ENCODE measurements around the gene DENND1B. TPM values are rescaled to one million over a fixed set of nuclear protein-coding genes. Genes with fewer than 3 reads are reported as not detected.

The DENND1B gene
- total RNA-seq, 2 experiments from 2014 or later, result 22.5 to 27.9 TPM

- POLR2A ChIA-PET, result no interaction called here
- peaks cover 4% of the 10 kb centered on the region for H3K9me3 Mint-ChIP-seq (ENCODE audit: insufficient read depth)
- DNase-seq (no peak), ATAC-seq (no peak)
- H3K4me3 Mint-ChIP-seq, result no peak overlapping the region
- peaks cover 9% of the 10 kb centered on the region for H3K36me3 Mint-ChIP-seq (ENCODE audit: low read depth)
- H3K27ac Mint-ChIP-seq, result no peak overlapping the region
- CTCF ChIA-PET, result no interaction called here
- peaks cover 22% of the 10 kb centered on the region for H3K4me1 Mint-ChIP-seq (ENCODE audit: low read depth)
- H3K27me3 Mint-ChIP-seq (ENCODE audit: low read depth), result no peaks in the 10 kb centered on the region
Measured at GRCh38 chr1:197781968-197782721, 6.9 kb upstream of the DENND1B start.

- Mint-ChIP-seq H3K27me3 (ENCODE audit: low read depth) (no peaks in the 10 kb centered on the region), H3K4me3 (no peak overlapping the region), H3K27ac (no peak overlapping the region), H3K36me3 (ENCODE audit: low read depth) (peaks cover 9% of the 10 kb centered on the region), H3K4me1 (ENCODE audit: low read depth) (peaks cover 37% of the 10 kb centered on the region), H3K9me3 (ENCODE audit: insufficient read depth) (peaks cover 4% of the 10 kb centered on the region)
- ATAC-seq (no peak), DNase-seq (no peak)
- POLR2A ChIA-PET, result no interaction called here
- CTCF ChIA-PET, result interaction anchor here (1.1 kb wide), 1 partner anchor 89 kb away, joined by 3 read pairs; no protein-coding TSS in a partner anchor
Measured at GRCh38 chr1:197779921-197780320, 4.6 kb upstream of the DENND1B start.

- Mint-ChIP-seq H3K27me3 (ENCODE audit: low read depth) (no peaks in the 10 kb centered on the region), H3K4me3 (peak overlapping the region; percentile 62), H3K36me3 (ENCODE audit: low read depth) (peaks cover 11% of the 10 kb centered on the region), H3K4me1 (ENCODE audit: low read depth) (peaks cover 40% of the 10 kb centered on the region), H3K27ac (peak overlapping the region; percentile 57), H3K9me3 (ENCODE audit: insufficient read depth) (peaks cover 4% of the 10 kb centered on the region)
- no peak for DNase-seq
- ChIA-PET POLR2A (interaction anchor here (0.6 kb wide), 1 partner anchor 320 kb away, joined by 3 read pairs; no protein-coding TSS in a partner anchor), CTCF (interaction anchor here (1.3 kb wide), 1 partner anchor 31 kb away, joined by 3 read pairs; no protein-coding TSS in a partner anchor)
- ATAC-seq, result no peak
Measured at GRCh38 chr1:197778366-197778945, 3.2 kb upstream of the DENND1B start.

- Mint-ChIP-seq H3K9me3 (ENCODE audit: insufficient read depth) (peaks cover 4% of the 10 kb centered on the region), H3K4me3 (peak overlapping the region; percentile 69), H3K36me3 (ENCODE audit: low read depth) (peaks cover 20% of the 10 kb centered on the region), H3K4me1 (ENCODE audit: low read depth) (peaks cover 60% of the 10 kb centered on the region), H3K27me3 (ENCODE audit: low read depth) (no peaks in the 10 kb centered on the region), H3K27ac (peak overlapping the region; percentile 99)
- DNase-seq (peak; percentile 47), ATAC-seq (peak; percentile 55)
- ChIA-PET CTCF (interaction anchor here (1.3 to 2.4 kb wide), 6 partner anchors 13 to 382 kb away, joined by 3 to 11 read pairs (median 4); partner anchors contain the start of gene LHX9), POLR2A (interaction anchor here (0.7 to 2.8 kb wide), 5 partner anchors 14 to 132 kb away, joined by 3 to 11 read pairs (median 5); no protein-coding TSS in a partner anchor)
Measured at GRCh38 chr1:197776351-197777105, 1.2 kb upstream of the DENND1B start.

- Mint-ChIP-seq H3K36me3 (ENCODE audit: low read depth) (peaks cover 29% of the 10 kb centered on the region), H3K4me1 (ENCODE audit: low read depth) (peaks cover 68% of the 10 kb centered on the region), H3K27me3 (ENCODE audit: low read depth) (no peaks in the 10 kb centered on the region), H3K9me3 (ENCODE audit: insufficient read depth) (peaks cover 4% of the 10 kb centered on the region), H3K4me3 (peak overlapping the region; percentile 89), H3K27ac (peak overlapping the region; percentile 99)
- ChIA-PET POLR2A (interaction anchor here (0.6 to 2.8 kb wide), 6 partner anchors 8 to 176 kb away, joined by 3 to 11 read pairs (median 4); no protein-coding TSS in a partner anchor), CTCF (interaction anchor here (1.6 to 2.4 kb wide), 3 partner anchors 11 to 94 kb away, joined by 4 to 11 read pairs (median 5); no protein-coding TSS in a partner anchor)
- ATAC-seq (peak; percentile 46), DNase-seq (peak; percentile 68)
Measured at GRCh38 chr1:197774466-197775281, 606 bp downstream of the DENND1B start.

GRCh38 chr1:197773856-197774255, 1.4 kb downstream of the DENND1B start:
- peaks cover 67% of the 10 kb centered on the region for H3K4me1 Mint-ChIP-seq (ENCODE audit: low read depth)
- H3K9me3 Mint-ChIP-seq (ENCODE audit: insufficient read depth), result no peaks in the 10 kb centered on the region
- peak overlapping the region; percentile 89 for H3K4me3 Mint-ChIP-seq
- peaks cover 30% of the 10 kb centered on the region for H3K36me3 Mint-ChIP-seq (ENCODE audit: low read depth)
- CTCF ChIA-PET, result interaction anchor here (0.7 kb wide), 1 partner anchor 35 kb away, joined by 3 read pairs; no protein-coding TSS in a partner anchor
- POLR2A ChIA-PET, result interaction anchor here (1.2 kb wide), 1 partner anchor 46 kb away, joined by 3 read pairs; no protein-coding TSS in a partner anchor
- ATAC-seq, result no peak
- no peak for DNase-seq
- H3K27me3 Mint-ChIP-seq (ENCODE audit: low read depth), result no peaks in the 10 kb centered on the region
- peak overlapping the region; percentile 91 for H3K27ac Mint-ChIP-seq

- peaks cover 45% of the 10 kb centered on the region for H3K36me3 Mint-ChIP-seq (ENCODE audit: low read depth)
- H3K4me1 Mint-ChIP-seq (ENCODE audit: low read depth), result peaks cover 65% of the 10 kb centered on the region
- POLR2A ChIA-PET, result no interaction called here
- CTCF ChIA-PET, result no interaction called here
- peak overlapping the region; percentile 89 for H3K4me3 Mint-ChIP-seq
- ATAC-seq (no peak), DNase-seq (no peak)
- no peaks in the 10 kb centered on the region for H3K9me3 Mint-ChIP-seq (ENCODE audit: insufficient read depth)
- no peaks in the 10 kb centered on the region for H3K27me3 Mint-ChIP-seq (ENCODE audit: low read depth)
- H3K27ac Mint-ChIP-seq, result no peak overlapping the region
Measured at GRCh38 chr1:197771904-197772556, 3.2 kb downstream of the DENND1B start.

GRCh38 chr1:197771386-197771785, 3.9 kb downstream of the DENND1B start:
- Mint-ChIP-seq H3K4me3 (no peak overlapping the region), H3K36me3 (ENCODE audit: low read depth) (peaks cover 47% of the 10 kb centered on the region), H3K27ac (no peak overlapping the region), H3K27me3 (ENCODE audit: low read depth) (no peaks in the 10 kb centered on the region), H3K9me3 (ENCODE audit: insufficient read depth) (no peaks in the 10 kb centered on the region), H3K4me1 (ENCODE audit: low read depth) (peaks cover 60% of the 10 kb centered on the region)
- ATAC-seq (no peak), DNase-seq (no peak)
- POLR2A ChIA-PET, result no interaction called here
- CTCF ChIA-PET, result no interaction called here

GRCh38 chr1:197770243-197770642, 5.0 kb downstream of the DENND1B start:
- ATAC-seq (no peak), DNase-seq (no peak)
- ChIA-PET CTCF (no interaction called here), POLR2A (no interaction called here)
- H3K9me3 Mint-ChIP-seq (ENCODE audit: insufficient read depth), result no peaks in the 10 kb centered on the region
- H3K27ac Mint-ChIP-seq, result no peak overlapping the region
- H3K36me3 Mint-ChIP-seq (ENCODE audit: low read depth), result peaks cover 55% of the 10 kb centered on the region
- no peak overlapping the region for H3K4me3 Mint-ChIP-seq
- H3K27me3 Mint-ChIP-seq (ENCODE audit: low read depth), result no peaks in the 10 kb centered on the region
- H3K4me1 Mint-ChIP-seq (ENCODE audit: low read depth), result peaks cover 58% of the 10 kb centered on the region

- ATAC-seq (no peak), DNase-seq (no peak)
- CTCF ChIA-PET, result no interaction called here
- Mint-ChIP-seq H3K9me3 (ENCODE audit: insufficient read depth) (no peaks in the 10 kb centered on the region), H3K36me3 (ENCODE audit: low read depth) (peaks cover 53% of the 10 kb centered on the region), H3K27ac (no peak overlapping the region), H3K27me3 (ENCODE audit: low read depth) (no peaks in the 10 kb centered on the region), H3K4me1 (ENCODE audit: low read depth) (peaks cover 58% of the 10 kb centered on the region), H3K4me3 (no peak overlapping the region)
- POLR2A ChIA-PET, result no interaction called here
Measured at GRCh38 chr1:197769287-197769686, 6.0 kb downstream of the DENND1B start.

All from activated CD8-positive, alpha-beta T cell treated with anti-CD3 and anti-CD28 coated beads, Interleukin-2, amount 10 ng/mL, durations not matched to agents 7 days and 5 days (primary cell).